Dendritic cell treated with granulocyte-macrophage colony-stimulating factor and Interleukin-4, amounts not matched to agents 40 ng/mL and 50 ng/mL, for 4 days (primary cell): Measurements from ENCODE around the gene PPP1R11.

Experiments used
- H3K27ac Mint-ChIP-seq: one replicate; pipeline ENCODE4 v1.8.0; 2022; ENCODE audit warnings: mild to moderate bottlenecking, mixed read lengths
- H3K27me3 Mint-ChIP-seq: one replicate; pipeline ENCODE4 v1.8.0; 2022; ENCODE audit warnings: mild to moderate bottlenecking, mixed read lengths
- H3K36me3 Mint-ChIP-seq: one replicate; pipeline ENCODE4 v1.8.0; 2022; ENCODE audit warnings: low read depth, mixed read lengths
- H3K4me1 Mint-ChIP-seq: one replicate; pipeline ENCODE4 v1.8.0; 2022; ENCODE audit warnings: low read depth, mixed read lengths
- H3K4me3 Mint-ChIP-seq: one replicate; pipeline ENCODE4 v1.8.0; 2022; ENCODE audit warnings: mild to moderate bottlenecking, moderate library complexity, mixed read lengths
- H3K9me3 Mint-ChIP-seq: one replicate; pipeline ENCODE4 v1.8.0; 2022; ENCODE audit warnings: mixed read lengths
- intact Hi-C: fragments of 100-400 bp; cut with micrococcal nuclease; formaldehyde crosslinking; loops from one replicate; pipeline ENCODE4 v1.15.0; 2022

PPP1R11 gene

GRCh38 chr6:30042914-30043313, 24.1 kb upstream of the PPP1R11 start:
- no peaks in the 10 kb centered on the region for H3K9me3 Mint-ChIP-seq
- no peaks in the 10 kb centered on the region for H3K36me3 Mint-ChIP-seq
- intact Hi-C loops = no loop called here
- H3K27me3 Mint-ChIP-seq = no peaks in the 10 kb centered on the region
- H3K4me3 Mint-ChIP-seq = no peak overlapping the region
- H3K4me1 Mint-ChIP-seq = peaks cover 22% of the 10 kb centered on the region
- H3K27ac Mint-ChIP-seq = no peak overlapping the region

- Mint-ChIP-seq H3K4me3 (no peak overlapping the region), H3K9me3 (no peaks in the 10 kb centered on the region), H3K4me1 (peaks cover 22% of the 10 kb centered on the region), H3K27ac (no peak overlapping the region), H3K36me3 (no peaks in the 10 kb centered on the region), H3K27me3 (no peaks in the 10 kb centered on the region)
- intact Hi-C loops = no loop called here
These were observed 23.3 kb upstream of the PPP1R11 start for GRCh38 chr6:30043744-30044143.

- no peaks in the 10 kb centered on the region for H3K27me3 Mint-ChIP-seq
- peaks cover 22% of the 10 kb centered on the region for H3K4me1 Mint-ChIP-seq
- H3K9me3 Mint-ChIP-seq = no peaks in the 10 kb centered on the region
- intact Hi-C loops = no loop called here
- no peaks in the 10 kb centered on the region for H3K36me3 Mint-ChIP-seq
- no peak overlapping the region for H3K27ac Mint-ChIP-seq
- no peak overlapping the region for H3K4me3 Mint-ChIP-seq
These were observed 22.4 kb upstream of the PPP1R11 start for GRCh38 chr6:30044630-30045029.

GRCh38 chr6:30047220-30047619, 19.8 kb upstream of the PPP1R11 start:
- H3K27me3 Mint-ChIP-seq = no peaks in the 10 kb centered on the region
- no peak overlapping the region for H3K27ac Mint-ChIP-seq
- intact Hi-C loops = no loop called here
- no peak overlapping the region for H3K4me3 Mint-ChIP-seq
- no peaks in the 10 kb centered on the region for H3K9me3 Mint-ChIP-seq
- no peaks in the 10 kb centered on the region for H3K36me3 Mint-ChIP-seq
- peaks cover 21% of the 10 kb centered on the region for H3K4me1 Mint-ChIP-seq

- Mint-ChIP-seq H3K9me3 (no peaks in the 10 kb centered on the region), H3K4me1 (no peaks in the 10 kb centered on the region), H3K27ac (no peak overlapping the region), H3K36me3 (peaks cover 22% of the 10 kb centered on the region), H3K27me3 (no peaks in the 10 kb centered on the region), H3K4me3 (no peak overlapping the region)
- intact Hi-C loops = no loop called here
These were observed 13.3 kb upstream of the PPP1R11 start for GRCh38 chr6:30053682-30054081.

GRCh38 chr6:30055513-30055912, 11.5 kb upstream of the PPP1R11 start:
- Mint-ChIP-seq H3K4me1 (peaks cover 2% of the 10 kb centered on the region), H3K4me3 (no peak overlapping the region), H3K27me3 (no peaks in the 10 kb centered on the region), H3K27ac (no peak overlapping the region), H3K36me3 (peaks cover 22% of the 10 kb centered on the region), H3K9me3 (no peaks in the 10 kb centered on the region)
- intact Hi-C loops = no loop called here

- peak overlapping the region; percentile 97 for H3K4me3 Mint-ChIP-seq
- H3K27me3 Mint-ChIP-seq = no peaks in the 10 kb centered on the region
- no peaks in the 10 kb centered on the region for H3K9me3 Mint-ChIP-seq
- peak overlapping the region; percentile 97 for H3K27ac Mint-ChIP-seq
- intact Hi-C loops = loop anchor here (2.0 to 10.0 kb wide), 2 partner anchors 42 to 116 kb away; partner anchors contain the start of gene HLA-A
- peaks cover 40% of the 10 kb centered on the region for H3K36me3 Mint-ChIP-seq
- peaks cover 26% of the 10 kb centered on the region for H3K4me1 Mint-ChIP-seq
These were observed 6.3 kb upstream of the PPP1R11 start for GRCh38 chr6:30060606-30061091.

GRCh38 chr6:30061092-30061857, 5.7 kb upstream of the PPP1R11 start, which contains the start of gene POLR1H:
Gene POLR1H (plus strand): TSS chr6:30061265. CDS start chr6:30061525, 260 bp downstream.
- intact Hi-C loops = loop anchor here (2.0 to 10.0 kb wide), 2 partner anchors 42 to 116 kb away; partner anchors contain the start of gene HLA-A
- Mint-ChIP-seq H3K27ac (peak within 1 kb of the TSS; percentile 97), H3K27me3 (no peaks in the 10 kb centered on the region), H3K4me1 (peaks cover 32% of the 10 kb centered on the region), H3K36me3 (peaks cover 35% of the 10 kb centered on the region), H3K4me3 (peak within 1 kb of the TSS; percentile 97), H3K9me3 (no peaks in the 10 kb centered on the region)

- Mint-ChIP-seq H3K27ac (peak overlapping the region; percentile 97), H3K4me3 (peak overlapping the region; percentile 97), H3K36me3 (peaks cover 31% of the 10 kb centered on the region), H3K27me3 (no peaks in the 10 kb centered on the region), H3K4me1 (peaks cover 35% of the 10 kb centered on the region), H3K9me3 (no peaks in the 10 kb centered on the region)
- intact Hi-C loops = loop anchor here (2.0 to 10.0 kb wide), 2 partner anchors 41 to 117 kb away; partner anchors contain the start of gene HLA-A
These were observed 5.0 kb upstream of the PPP1R11 start for GRCh38 chr6:30061858-30062458.

- Mint-ChIP-seq H3K4me1 (peaks cover 39% of the 10 kb centered on the region), H3K27ac (no peak overlapping the region), H3K36me3 (peaks cover 31% of the 10 kb centered on the region), H3K9me3 (no peaks in the 10 kb centered on the region), H3K4me3 (no peak overlapping the region), H3K27me3 (no peaks in the 10 kb centered on the region)
- intact Hi-C loops = loop anchor here (10.0 kb wide), 1 partner anchor 118 kb away; the partner anchor contains the start of gene HLA-A
These were observed 4.4 kb upstream of the PPP1R11 start for GRCh38 chr6:30062471-30063178.

- peaks cover 3% of the 10 kb centered on the region for H3K27me3 Mint-ChIP-seq
- H3K9me3 Mint-ChIP-seq = no peaks in the 10 kb centered on the region
- peaks cover 34% of the 10 kb centered on the region for H3K36me3 Mint-ChIP-seq
- peaks cover 46% of the 10 kb centered on the region for H3K4me1 Mint-ChIP-seq
- H3K4me3 Mint-ChIP-seq = no peak overlapping the region
- H3K27ac Mint-ChIP-seq = no peak overlapping the region
- intact Hi-C loops = loop anchor here (10.0 kb wide), 1 partner anchor 119 kb away; the partner anchor contains the start of gene HLA-A
These were observed 3.7 kb upstream of the PPP1R11 start for GRCh38 chr6:30063315-30063714.

GRCh38 chr6:30066082-30066481, 916 bp upstream of the PPP1R11 start:
- Mint-ChIP-seq H3K27me3 (peaks cover 18% of the 10 kb centered on the region), H3K36me3 (peaks cover 61% of the 10 kb centered on the region), H3K4me1 (peaks cover 68% of the 10 kb centered on the region), H3K27ac (peak overlapping the region; percentile 96), H3K9me3 (no peaks in the 10 kb centered on the region), H3K4me3 (peak overlapping the region; percentile 88)
- intact Hi-C loops = loop anchor here (2.0 to 10.0 kb wide), 2 partner anchors 121 to 147 kb away; partner anchors contain the start of genes HLA-A and TRIM26

GRCh38 chr6:30067460-30068139, 602 bp downstream of the PPP1R11 start:
- peak overlapping the region; percentile 88 for H3K4me3 Mint-ChIP-seq
- intact Hi-C loops = loop anchor here (2.0 to 10.0 kb wide), 2 partner anchors 123 to 145 kb away; partner anchors contain the start of genes HLA-A and TRIM26
- peaks cover 32% of the 10 kb centered on the region for H3K27me3 Mint-ChIP-seq
- H3K27ac Mint-ChIP-seq = peak overlapping the region; percentile 96
- peaks cover 71% of the 10 kb centered on the region for H3K4me1 Mint-ChIP-seq
- peaks cover 54% of the 10 kb centered on the region for H3K36me3 Mint-ChIP-seq
- no peaks in the 10 kb centered on the region for H3K9me3 Mint-ChIP-seq
